H9 (cell line): ENCODE data around the gene FCAMR. TPM values are rescaled to one million over a fixed set of nuclear protein-coding genes. Genes with fewer than 3 reads are reported as not detected.

Experiments used
- DNase-seq: peaks from one replicate; pipeline ENCODE4 v3.0.0-alpha.2; 2017
- H2AFZ ChIP-seq: one replicate; pipeline ENCODE4 v1.6.1; 2013; ENCODE audit warnings: mild to moderate bottlenecking, low read length, control low read depth, moderate library complexity
- H2AK5ac ChIP-seq: 2 replicates; pipeline ENCODE4 v1.6.1; 2013; ENCODE audit warnings: low read length, control low read depth, mixed read lengths; ENCODE audit not compliant: insufficient read length
- H2BK120ac ChIP-seq: one replicate; pipeline ENCODE4 v1.6.1; 2013; ENCODE audit warnings: low read depth, mild to moderate bottlenecking, low read length, control low read depth, inconsistent platforms; ENCODE audit not compliant: poor library complexity, severe bottlenecking
- H2BK12ac ChIP-seq: 2 replicates; pipeline ENCODE4 v1.6.1; 2013; ENCODE audit warnings: low read length, control low read depth, mixed read lengths, low read depth; ENCODE audit not compliant: insufficient read length
- H2BK15ac ChIP-seq: 2 replicates; pipeline ENCODE4 v1.6.1; 2013; ENCODE audit warnings: low read depth, low read length, control low read depth
- H2BK20ac ChIP-seq: one replicate; pipeline ENCODE4 v1.6.1; 2013; ENCODE audit warnings: low read depth, mild to moderate bottlenecking, low read length, control low read depth, inconsistent platforms; ENCODE audit not compliant: poor library complexity, severe bottlenecking
- H2BK5ac ChIP-seq: 2 replicates; pipeline ENCODE4 v1.6.1; 2013; ENCODE audit warnings: low read length, control low read depth, mixed read lengths; ENCODE audit not compliant: insufficient read length
- H3K14ac ChIP-seq: 2 replicates; pipeline ENCODE4 v1.6.1; 2013; ENCODE audit warnings: low read length, control low read depth; ENCODE audit not compliant: insufficient read depth
- H3K18ac ChIP-seq: 2 replicates; pipeline ENCODE4 v1.6.1; 2013; ENCODE audit warnings: low read depth, mild to moderate bottlenecking, mixed read lengths, low read length, control low read depth; ENCODE audit not compliant: insufficient read length
- H3K23ac ChIP-seq: 2 replicates; pipeline ENCODE4 v1.6.1; 2013; ENCODE audit warnings: low read length, control low read depth, mixed read lengths, low read depth; ENCODE audit not compliant: insufficient read length
- H3K23me2 ChIP-seq: 2 replicates; pipeline ENCODE4 v1.6.1; 2013; ENCODE audit warnings: low read depth, mild to moderate bottlenecking, mixed read lengths, low read length, control low read depth; ENCODE audit not compliant: insufficient read length, poor library complexity, severe bottlenecking
- H3K27ac ChIP-seq: 2 replicates; pipeline ENCODE4 v1.5.1; 2013; ENCODE audit warnings: low read length, control low read depth, mixed read lengths, low read depth; ENCODE audit not compliant: insufficient read length
- H3K27me3 ChIP-seq: 2 replicates; pipeline ENCODE4 v1.6.1; 2013; ENCODE audit warnings: low read length, control low read depth, inconsistent platforms; ENCODE audit not compliant: insufficient read depth
- H3K4ac ChIP-seq: 2 replicates; pipeline ENCODE4 v1.6.1; 2013; ENCODE audit warnings: low read depth, mild to moderate bottlenecking, control low read depth, inconsistent platforms, low read length, moderate library complexity
- H3K4me1 ChIP-seq: 2 replicates; pipeline ENCODE4 v1.6.1; 2013; ENCODE audit warnings: low read length, control low read depth, inconsistent platforms; ENCODE audit not compliant: insufficient read depth
- H3K4me2 ChIP-seq: 2 replicates; pipeline ENCODE4 v1.6.1; 2013; ENCODE audit warnings: low read length, control low read depth, mixed read lengths; ENCODE audit not compliant: insufficient read length, insufficient read depth
- H3K56ac ChIP-seq: 2 replicates; pipeline ENCODE4 v1.6.1; 2013; ENCODE audit warnings: low read depth, mild to moderate bottlenecking, mixed read lengths, low read length, control low read depth; ENCODE audit not compliant: insufficient read length
- H3K79me1 ChIP-seq: 2 replicates; pipeline ENCODE4 v1.6.1; 2013; ENCODE audit warnings: low read depth, mild to moderate bottlenecking, moderate library complexity, low read length, control low read depth, inconsistent platforms; ENCODE audit not compliant: insufficient read depth, poor library complexity, severe bottlenecking
- H3K79me2 ChIP-seq: 2 replicates; pipeline ENCODE4 v1.6.1; 2013; ENCODE audit warnings: low read length, control low read depth, inconsistent platforms; ENCODE audit not compliant: insufficient read depth
- H3K9ac ChIP-seq: 2 replicates; pipeline ENCODE4 v1.6.1; 2013; ENCODE audit warnings: low read length, control low read depth, mixed read lengths; ENCODE audit not compliant: insufficient read length; ENCODE audit errors: extremely low read depth
- H3K9me3 ChIP-seq: one replicate; pipeline ENCODE4 v1.6.1; 2013; ENCODE audit warnings: low read depth, low read length, inconsistent platforms; ENCODE audit not compliant: control insufficient read depth
- H3T11ph ChIP-seq: one replicate; pipeline ENCODE4 v1.6.1; 2013; ENCODE audit warnings: mild to moderate bottlenecking, low read length, control low read depth, inconsistent platforms
- H4K20me1 ChIP-seq: one replicate; pipeline ENCODE4 v1.6.1; 2013; ENCODE audit not compliant: control insufficient read depth, insufficient read length, insufficient read depth
- H4K5ac ChIP-seq: 2 replicates; pipeline ENCODE4 v1.6.1; 2013; ENCODE audit warnings: low read depth, mild to moderate bottlenecking, mixed read lengths, low read length, control low read depth; ENCODE audit not compliant: insufficient read length
- H4K8ac ChIP-seq: replicated peaks from 2 replicates; pipeline ENCODE4 v1.6.1; 2013; ENCODE audit warnings: low read length, control low read depth, mixed read lengths, low read depth; ENCODE audit not compliant: insufficient read length
- H4K91ac ChIP-seq: 2 replicates; pipeline ENCODE4 v1.6.1; 2013; ENCODE audit warnings: low read depth, mild to moderate bottlenecking, moderate library complexity, mixed read lengths, low read length, control low read depth; ENCODE audit not compliant: insufficient read length
- H3K27ac Mint-ChIP-seq, 3 experiments: 2 replicates in 2 of 3; 3 replicates in 1 of 3; pipeline ENCODE4 v1.8.0; 2020 to 2021; ENCODE audit warnings: mixed read lengths in 3 of 3, mild to moderate bottlenecking in 1 of 3, moderate library complexity in 1 of 3
- H3K27me3 Mint-ChIP-seq: 2 replicates; pipeline ENCODE4 v1.8.0; 2021; ENCODE audit warnings: low read depth, mild to moderate bottlenecking, moderate library complexity, mixed read lengths
- H3K36me3 Mint-ChIP-seq, 3 experiments: 2 replicates in 2 of 3; 3 replicates in 1 of 3; pipeline ENCODE4 v1.8.0; 2020 to 2021; ENCODE audit warnings: low read depth in 3 of 3, mixed read lengths in 3 of 3; ENCODE audit not compliant: insufficient read depth in 1 of 3
- H3K4me1 Mint-ChIP-seq, 2 experiments: 2 replicates each; pipeline ENCODE4 v1.8.0; 2020; ENCODE audit warnings: mixed read lengths in 2 of 2
- H3K4me3 Mint-ChIP-seq, 2 experiments: 2 replicates in 1 of 2; 3 replicates in 1 of 2; pipeline ENCODE4 v1.8.0; 2020 to 2021; ENCODE audit warnings: mild to moderate bottlenecking in 2 of 2, mixed read lengths in 2 of 2, moderate library complexity in 1 of 2
- H3K9me3 Mint-ChIP-seq, 2 experiments: 2 replicates in 1 of 2; 3 replicates in 1 of 2; pipeline ENCODE4 v1.8.0; 2020; ENCODE audit warnings: mild to moderate bottlenecking in 2 of 2, mixed read lengths in 2 of 2, moderate library complexity in 1 of 2
- WGBS: extraction: QIAGEN DNeasy Blood & Tissue Kit; methylation state at CpG from one replicate; pipeline ENCODE4 v1.1.7; 2013; ENCODE audit warnings: missing lambda C conversion rate, low lambda C conversion rate, mixed read lengths; ENCODE audit not compliant: insufficient read length; ENCODE audit errors: extremely low coverage; 5-methylcytosine and 5-hydroxymethylcytosine counted together
- total RNA-seq: library from RNA; stranded (reverse); gene quantifications from 2 replicates; pipeline ENCODE4 v1.2.1, GENCODE V29; 2021
- TF ChIP-seq, protein P1 (sequence below): fragments of 200-600 bp; sonication (generic); conservative IDR thresholded peaks from 3 replicates; pipeline ENCODE4 v1.8.0; 2021; ENCODE audit warnings: antibody characterized with exemption, mild to moderate bottlenecking

FCAMR gene
- total RNA-seq, 1 experiment from 2014 or later: not detected

DNA sequence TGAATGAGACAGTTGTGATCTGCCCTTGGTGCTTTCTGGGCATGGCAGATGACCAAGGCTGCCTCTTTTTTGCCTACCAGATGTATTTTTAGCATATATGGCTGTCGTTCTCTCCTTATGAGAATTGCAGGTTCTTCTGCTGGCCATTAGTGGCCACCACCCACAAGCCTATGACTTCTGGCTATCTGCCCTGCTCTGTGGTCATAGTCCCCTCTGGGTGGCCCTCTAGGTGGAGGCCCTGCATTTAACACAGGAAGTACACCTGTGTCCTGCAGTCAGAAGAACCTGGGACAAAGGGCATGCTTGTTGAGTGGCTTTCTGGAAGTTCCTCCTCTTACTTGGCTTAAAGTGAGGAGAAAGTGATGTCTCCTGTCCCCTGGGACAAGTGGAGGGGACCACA lies 6.5 kb downstream of the FCAMR start:
- DNase-seq: no peak
- Mint-ChIP-seq H3K4me3 (no peak overlapping the region), H3K27me3 (peaks cover 4% of the 10 kb centered on the region), H3K27ac (no peak overlapping the region), H3K9me3 (no peaks in the 10 kb centered on the region), H3K4me1 (no peaks in the 10 kb centered on the region), H3K36me3 (no peaks in the 10 kb centered on the region; a peak in 1 of 7 replicates)
- no peak overlapping the region for H4K91ac ChIP-seq
- no peak overlapping the region for H3K27ac ChIP-seq
- H2BK15ac ChIP-seq: no peak overlapping the region
- H4K8ac ChIP-seq: no peak overlapping the region
- no peaks in the 10 kb centered on the region for H3K9me3 ChIP-seq
- H3K27me3 ChIP-seq: no peaks in the 10 kb centered on the region
- no peak overlapping the region for H3K4ac ChIP-seq
- no peak overlapping the region for H2AFZ ChIP-seq
- no peaks in the 10 kb centered on the region for H3K4me1 ChIP-seq
- H3T11ph ChIP-seq: no peak overlapping the region
- H3K79me1 ChIP-seq: no peaks in the 10 kb centered on the region
- no peak overlapping the region for H3K23ac ChIP-seq
- no peak overlapping the region for H2AK5ac ChIP-seq
- H2BK12ac ChIP-seq: no peak overlapping the region
- H2BK5ac ChIP-seq: no peak overlapping the region
- no CpG with 5 or more reads among the region's 1 CpG for WGBS
- H4K5ac ChIP-seq: no peak overlapping the region
- H2BK120ac ChIP-seq: no peak overlapping the region
- no peak overlapping the region for H2BK20ac ChIP-seq
- H4K20me1 ChIP-seq: no peaks in the 10 kb centered on the region
- no peaks in the 10 kb centered on the region for H3K79me2 ChIP-seq
- H3K18ac ChIP-seq: no peak overlapping the region
- H3K9ac ChIP-seq: no peak overlapping the region
- no peak overlapping the region for H3K14ac ChIP-seq
- TF ChIP-seq, protein P1, sequence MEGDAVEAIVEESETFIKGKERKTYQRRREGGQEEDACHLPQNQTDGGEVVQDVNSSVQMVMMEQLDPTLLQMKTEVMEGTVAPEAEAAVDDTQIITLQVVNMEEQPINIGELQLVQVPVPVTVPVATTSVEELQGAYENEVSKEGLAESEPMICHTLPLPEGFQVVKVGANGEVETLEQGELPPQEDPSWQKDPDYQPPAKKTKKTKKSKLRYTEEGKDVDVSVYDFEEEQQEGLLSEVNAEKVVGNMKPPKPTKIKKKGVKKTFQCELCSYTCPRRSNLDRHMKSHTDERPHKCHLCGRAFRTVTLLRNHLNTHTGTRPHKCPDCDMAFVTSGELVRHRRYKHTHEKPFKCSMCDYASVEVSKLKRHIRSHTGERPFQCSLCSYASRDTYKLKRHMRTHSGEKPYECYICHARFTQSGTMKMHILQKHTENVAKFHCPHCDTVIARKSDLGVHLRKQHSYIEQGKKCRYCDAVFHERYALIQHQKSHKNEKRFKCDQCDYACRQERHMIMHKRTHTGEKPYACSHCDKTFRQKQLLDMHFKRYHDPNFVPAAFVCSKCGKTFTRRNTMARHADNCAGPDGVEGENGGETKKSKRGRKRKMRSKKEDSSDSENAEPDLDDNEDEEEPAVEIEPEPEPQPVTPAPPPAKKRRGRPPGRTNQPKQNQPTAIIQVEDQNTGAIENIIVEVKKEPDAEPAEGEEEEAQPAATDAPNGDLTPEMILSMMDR: no peak
- H3K56ac ChIP-seq: no peak overlapping the region
- H3K4me2 ChIP-seq: no peak overlapping the region
- no peaks in the 10 kb centered on the region for H3K23me2 ChIP-seq
